Stimulated activated CD4-positive, alpha-beta T cell treated with anti-CD3 and anti-CD28 coated beads, Interleukin-15, amount 100 ng/mL, for 48 hours (primary cell): ENCODE results near the gene LRIG3.
"Not testable (repeated sequence)": the region's sequence is repeated elsewhere in the genome, so short reads cannot be mapped to it uniquely, and the experiment has no call there.

ENCODE experiments used
- DNase-seq, 2 donors: peaks; one replicate each; pipeline ENCODE4 v3.0.0-alpha.2; 2020; ENCODE audit warnings: low read depth in 2 of 2

The LRIG3 gene

DNA sequence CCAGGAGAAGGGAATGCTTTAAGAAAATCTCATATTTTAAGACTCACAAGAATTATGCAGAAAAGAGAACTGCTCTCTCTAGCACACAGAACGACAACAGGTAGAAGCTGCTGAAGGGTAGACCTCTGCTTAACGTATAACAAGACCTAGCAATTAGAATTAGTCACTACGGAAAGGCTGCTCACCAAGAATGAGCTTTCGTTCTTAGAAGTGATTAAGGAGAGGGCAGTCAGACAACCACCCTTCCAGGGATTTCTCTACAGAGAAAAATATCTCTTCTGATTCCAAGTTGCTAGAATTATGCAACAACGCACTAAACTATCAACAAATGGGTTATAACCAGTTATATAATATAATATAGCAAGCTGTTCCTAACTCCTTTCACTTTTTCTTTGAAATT is 18.6 kb downstream of the LRIG3 start:
- DNase-seq: no peak

DNA sequence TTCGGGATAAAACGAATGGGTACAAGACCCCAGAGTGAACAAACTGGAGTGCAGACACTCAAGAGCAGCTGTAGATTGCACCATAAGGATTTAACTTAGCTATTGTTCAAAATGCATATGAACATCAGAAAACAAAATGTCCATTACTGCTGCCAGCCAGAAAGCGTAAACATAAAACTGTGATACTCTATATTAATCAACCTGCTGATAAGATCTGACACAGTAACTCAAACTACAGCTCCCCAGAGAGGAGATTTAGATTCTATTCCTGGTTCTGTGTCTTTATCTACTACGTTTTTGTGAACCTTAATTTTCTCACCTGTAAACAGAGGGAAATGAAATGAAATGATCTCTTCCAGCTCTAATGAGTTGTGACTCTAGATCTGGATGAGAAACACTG is 22.3 kb downstream of the LRIG3 start:
- DNase-seq: no peak

DNA sequence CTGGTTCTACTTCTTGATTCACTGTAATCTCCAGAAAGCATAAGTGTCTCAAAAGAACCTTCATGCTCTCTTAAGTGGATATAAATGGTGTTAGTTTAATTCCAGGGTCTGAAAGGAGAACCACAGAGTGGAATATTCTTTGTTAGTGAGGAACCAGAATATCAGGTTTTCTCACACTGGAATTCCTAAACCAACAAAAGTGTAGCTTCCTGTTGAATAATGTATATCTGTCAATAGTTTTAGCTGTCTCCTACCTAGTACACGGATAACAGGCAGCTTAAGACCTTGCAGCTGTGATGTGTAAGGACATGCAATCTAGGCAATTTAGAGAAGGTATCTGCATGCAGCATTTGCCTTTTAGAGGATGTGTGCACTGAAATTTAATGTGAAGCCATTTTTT is 24.0 kb downstream of the LRIG3 start:
- DNase-seq: no peak

DNA sequence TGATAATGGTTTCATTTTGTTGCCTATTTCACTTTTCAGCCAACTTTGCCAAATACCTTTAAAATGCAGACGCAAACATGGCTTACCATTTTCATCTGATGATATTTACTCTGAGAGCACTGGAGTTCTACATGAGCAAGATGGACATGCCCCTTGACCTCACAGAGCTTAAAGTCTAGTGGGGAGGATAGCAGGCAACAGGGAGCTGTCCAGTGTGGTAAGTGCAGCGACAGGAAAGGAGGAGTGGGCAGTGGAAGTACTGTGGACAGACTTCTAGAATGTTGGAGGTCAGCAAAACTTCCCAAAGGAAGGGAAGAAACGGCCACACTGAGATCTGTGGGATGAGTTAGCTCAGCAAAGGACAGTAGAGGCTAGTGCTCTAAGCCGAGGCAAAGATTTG is 25.3 kb downstream of the LRIG3 start:
- DNase-seq: no peak

- no peak for DNase-seq
These were observed 26.3 kb downstream of the LRIG3 start for GRCh38 chr12:58894040-58894439.

GRCh38 chr12:58893495-58893894 is 26.8 kb downstream of the LRIG3 start:
- no peak for DNase-seq

DNA sequence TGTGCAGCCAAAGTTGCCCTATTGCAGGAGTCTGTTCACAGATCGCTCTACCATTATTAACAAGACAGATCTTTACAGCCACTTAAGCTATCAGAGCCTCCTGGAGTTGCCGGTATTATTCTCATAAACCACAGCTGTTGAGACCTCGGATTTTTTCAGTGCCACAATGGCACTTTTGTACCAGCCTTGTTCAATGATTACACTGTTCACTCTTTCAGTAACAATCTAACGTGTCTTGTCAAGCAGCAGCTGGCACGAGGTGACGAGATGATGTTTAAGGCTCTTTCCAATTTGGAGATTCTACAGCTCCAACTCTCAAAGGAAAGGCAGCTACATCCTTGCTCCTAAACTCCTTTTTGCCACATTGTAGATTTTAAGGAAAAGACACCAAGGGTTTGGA is 30.7 kb downstream of the LRIG3 start:
- no peak for DNase-seq

- DNase-seq: no peak
These were observed 32.0 kb downstream of the LRIG3 start for GRCh38 chr12:58888131-58888783.

DNA sequence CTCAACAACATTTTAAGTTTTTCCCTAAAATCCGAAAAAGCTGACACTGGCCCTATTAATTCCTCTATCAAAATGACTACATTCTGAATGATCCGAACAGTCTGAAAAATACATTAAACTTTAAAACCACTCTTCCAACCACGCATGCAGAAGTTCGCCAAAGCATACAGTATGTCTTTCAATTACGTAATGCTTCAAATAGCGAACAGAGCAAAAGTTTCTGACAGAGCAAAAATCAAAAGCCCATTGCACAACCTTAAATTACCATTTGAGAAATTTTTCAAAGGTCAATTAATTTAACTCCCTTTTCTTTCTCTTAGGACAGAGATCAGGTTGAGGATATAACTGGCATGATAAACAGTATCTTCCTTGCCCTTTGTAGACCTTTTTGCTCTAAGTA is 33.2 kb downstream of the LRIG3 start:
- DNase-seq: no peak

GRCh38 chr12:58886474-58886873 is 33.8 kb downstream of the LRIG3 start:
- DNase-seq: no peak

DNA sequence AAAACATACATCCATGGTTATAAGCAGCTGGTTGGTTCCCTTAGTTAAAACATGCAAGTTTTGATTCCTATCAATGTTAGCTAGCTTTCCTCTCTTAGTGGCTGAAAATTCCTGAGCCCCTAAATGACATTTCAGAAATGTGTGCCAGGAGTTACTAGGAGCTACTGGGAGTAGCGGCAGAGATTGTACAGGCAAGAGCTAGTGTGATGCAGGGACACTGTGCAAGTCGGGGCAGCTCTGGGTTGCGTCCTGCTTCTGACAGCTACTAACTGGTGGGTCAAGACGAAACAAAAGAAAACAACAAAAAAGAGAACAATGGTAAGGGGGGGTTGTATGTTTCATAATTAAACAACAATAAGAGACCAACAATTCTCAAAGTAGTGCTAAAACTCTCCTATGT is 35.4 kb downstream of the LRIG3 start:
- DNase-seq: no peak

GRCh38 chr12:58883576-58884334 is 36.5 kb downstream of the LRIG3 start:
- no peak for DNase-seq

DNA sequence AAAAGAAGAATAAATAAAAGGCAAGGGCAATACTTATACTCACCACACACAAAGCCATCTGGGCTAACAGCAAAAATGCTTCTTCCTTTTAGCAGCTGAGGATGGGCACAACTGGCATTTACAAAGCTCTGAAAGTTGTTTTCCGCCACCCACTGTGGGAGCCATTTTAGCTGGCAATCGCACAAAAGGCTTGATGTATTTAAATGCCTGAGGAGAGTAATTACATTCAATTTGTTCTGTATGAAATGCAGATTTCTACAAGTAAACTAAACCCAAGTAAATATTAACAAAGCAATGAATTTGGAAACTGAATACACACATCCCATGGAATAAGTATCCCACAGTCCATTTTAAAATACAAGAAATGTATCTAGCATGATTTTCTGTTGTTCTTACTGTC is 37.5 kb downstream of the LRIG3 start:
- DNase-seq: no peak

DNA sequence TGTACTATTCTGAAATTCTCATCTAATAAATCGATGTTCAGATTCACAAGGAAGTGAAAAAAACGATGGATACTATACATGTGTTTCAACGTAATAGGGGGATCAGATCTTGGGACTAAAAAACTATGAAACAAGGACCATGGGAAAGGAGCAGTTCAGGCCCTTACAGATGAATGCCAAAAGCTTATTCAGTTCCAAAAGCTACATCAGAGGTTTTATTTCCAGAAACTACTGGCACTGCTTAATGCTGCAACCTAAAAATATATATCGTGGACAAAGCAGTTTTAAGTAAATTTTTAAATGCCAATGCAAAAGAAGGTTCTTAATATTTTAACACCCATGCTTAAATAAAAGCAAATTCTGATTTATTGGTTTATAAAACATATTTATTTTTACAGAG is 38.5 kb downstream of the LRIG3 start:
- DNase-seq: no peak

GRCh38 chr12:58880639-58881038 is 39.7 kb downstream of the LRIG3 start:
- no peak for DNase-seq

DNA sequence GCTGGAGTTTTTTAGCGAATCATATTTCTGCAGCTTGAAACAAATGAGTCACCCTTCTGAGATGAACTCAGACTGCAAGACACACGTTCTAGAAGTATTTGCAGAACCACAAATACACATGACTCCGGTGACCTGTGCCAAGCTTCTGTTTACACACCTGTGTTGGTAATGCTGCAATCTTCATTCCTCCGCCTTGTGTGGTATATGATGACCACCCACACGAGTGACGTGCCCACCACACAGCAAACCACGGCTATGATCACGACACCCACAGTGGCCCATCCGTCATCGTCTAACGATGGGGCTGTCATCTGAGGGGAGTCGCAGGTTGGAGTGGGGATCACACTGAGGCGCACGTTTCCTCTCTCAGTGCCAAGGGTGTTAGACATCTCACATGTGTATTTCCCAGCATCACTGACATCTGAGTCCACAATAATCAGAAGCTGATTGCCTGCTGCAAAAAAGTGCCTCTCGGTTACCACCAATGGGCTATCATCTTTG is 43.0 kb downstream of the LRIG3 start:
- DNase-seq: no peak

DNA sequence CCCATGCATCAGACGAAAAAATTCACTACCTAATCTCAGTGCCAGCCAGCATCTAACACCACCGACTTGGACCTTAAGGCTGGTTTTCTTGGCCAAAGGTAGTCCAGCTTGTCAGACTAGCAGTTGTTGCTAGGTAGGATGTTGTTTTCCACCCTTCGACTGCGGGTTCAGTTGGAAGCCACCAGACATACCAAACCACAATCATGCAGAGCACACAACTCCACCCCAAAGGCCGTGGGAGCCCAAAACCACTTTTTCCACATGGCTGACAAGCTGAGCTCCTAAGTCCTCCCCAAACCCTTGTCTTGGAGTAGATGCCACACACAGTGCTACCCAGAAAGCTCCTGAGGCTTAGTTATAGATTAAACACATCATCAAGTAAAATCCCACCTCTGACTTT is 46.8 kb downstream of the LRIG3 start:
- no peak for DNase-seq

GRCh38 chr12:58871556-58871955 is 48.7 kb downstream of the LRIG3 start:
- no peak for DNase-seq

DNA sequence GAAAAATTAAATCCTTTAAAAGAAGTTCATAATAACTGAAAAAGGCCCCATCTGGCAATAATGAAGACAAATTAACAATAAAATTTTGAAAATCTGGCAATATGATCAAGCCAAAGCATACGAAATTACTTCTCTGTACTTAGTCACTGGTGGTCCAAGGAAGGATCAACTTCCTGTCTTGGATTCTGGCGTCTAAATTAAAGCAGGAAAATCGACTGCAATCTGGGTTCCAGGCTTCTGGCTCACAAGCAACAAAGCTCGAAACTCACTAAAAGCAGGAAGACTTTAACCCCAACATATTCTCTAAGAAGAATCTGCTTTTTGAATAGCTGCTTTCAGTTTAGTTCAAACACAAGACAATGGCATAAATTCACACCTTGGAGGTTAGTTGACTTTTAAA is 49.7 kb downstream of the LRIG3 start:
- DNase-seq: no peak

- DNase-seq: no peak
These were observed 59.5 kb downstream of the LRIG3 start for GRCh38 chr12:58860788-58861240.

DNA sequence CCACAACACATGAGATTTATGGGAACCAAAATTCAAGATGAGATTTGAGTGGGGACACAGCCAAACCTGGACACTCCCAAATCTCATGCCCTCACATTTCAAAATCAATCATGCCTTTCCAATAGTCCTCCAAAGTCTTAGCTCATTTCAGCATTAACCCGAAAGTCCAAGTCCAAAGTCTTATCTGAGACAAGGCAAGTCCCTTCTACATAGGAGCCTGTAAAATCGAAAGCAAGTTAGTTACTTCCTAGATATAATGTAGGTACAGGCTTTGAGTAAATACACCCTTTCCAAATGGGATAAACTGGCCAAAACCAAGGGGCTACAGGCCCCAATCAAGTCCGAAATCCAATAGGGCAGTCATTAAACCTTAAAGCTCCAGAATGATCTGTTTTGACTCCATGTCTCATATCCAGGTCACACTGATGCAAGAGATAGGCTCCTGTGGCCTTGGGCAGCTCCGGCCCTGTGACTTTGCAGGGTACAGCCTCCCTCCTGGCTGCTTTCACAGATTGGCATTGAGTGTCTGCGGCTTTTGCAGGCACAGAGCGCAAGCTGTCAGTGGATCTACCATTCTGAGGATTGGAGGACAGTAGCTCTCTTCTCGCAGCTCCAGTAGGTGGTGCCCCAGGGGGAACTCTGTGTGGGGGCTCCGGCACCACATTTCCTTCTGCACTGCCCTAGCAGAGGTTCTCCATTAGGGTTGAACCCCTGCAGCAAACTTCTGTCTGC is 60.1 kb downstream of the LRIG3 start:
- DNase-seq: no peak

DNA sequence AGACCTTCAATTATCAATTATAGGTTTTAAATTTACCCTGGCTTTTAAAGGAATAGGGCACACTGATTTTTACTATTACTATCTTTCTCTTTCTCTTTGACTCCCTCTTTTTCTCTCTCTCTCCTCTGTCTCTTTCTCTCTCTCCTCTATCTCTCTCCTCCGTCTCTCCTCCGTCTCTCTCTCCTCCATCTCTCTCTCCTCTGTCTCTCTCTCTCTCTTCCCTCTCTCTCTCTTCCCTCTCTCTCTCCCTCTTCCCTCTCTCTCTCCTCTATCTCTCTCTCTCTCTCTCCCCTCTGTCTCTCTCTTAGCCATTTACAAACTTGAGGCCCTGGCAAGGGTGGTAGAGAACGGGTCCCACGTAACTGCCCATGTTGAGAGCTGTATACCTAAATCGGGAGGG is 62.3 kb downstream of the LRIG3 start:
- DNase-seq: no peak

- not testable (repeated sequence) for DNase-seq
These were observed 63.1 kb downstream of the LRIG3 start for GRCh38 chr12:58857206-58857605.
